ENCODE measurements around the gene CD3D.

DNA sequence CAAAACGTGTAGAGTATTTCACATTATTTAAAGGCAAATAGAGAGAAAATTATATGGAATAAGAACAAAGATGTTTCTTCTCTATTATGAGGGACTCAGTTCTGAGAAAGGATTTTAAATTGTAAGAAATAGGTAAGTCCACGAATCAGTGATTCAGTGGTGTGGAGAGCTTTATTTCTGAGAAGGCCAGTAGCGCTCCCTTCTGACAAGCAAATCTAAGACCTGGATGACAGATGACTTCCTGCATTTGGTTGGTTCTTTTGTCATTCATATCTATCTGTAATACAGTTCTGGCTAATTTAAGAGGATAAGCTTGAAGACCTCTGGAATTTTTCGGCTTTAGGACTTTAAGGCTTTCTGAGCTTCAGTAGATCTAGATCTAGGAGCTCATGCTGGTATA lies 31.0 kb downstream of the CD3D start:
- TF ChIP-seq CTCF (IDR thresholded peaks at IDR 0.05) (no peak), POLR2A (IDR thresholded peaks at IDR 0.05) (no peak)

Measured in uterus (tissue), 2 donors.